ENCODE results near the gene TECTB. TPM values are rescaled to one million over a fixed set of nuclear protein-coding genes. Genes with fewer than 3 reads are reported as not detected.
A peak's percentile ranks its signal among the peaks of the same experiment; 100 is the strongest.

The TECTB gene
- total RNA-seq, 6 experiments from 2014 or later: not detected

DNA sequence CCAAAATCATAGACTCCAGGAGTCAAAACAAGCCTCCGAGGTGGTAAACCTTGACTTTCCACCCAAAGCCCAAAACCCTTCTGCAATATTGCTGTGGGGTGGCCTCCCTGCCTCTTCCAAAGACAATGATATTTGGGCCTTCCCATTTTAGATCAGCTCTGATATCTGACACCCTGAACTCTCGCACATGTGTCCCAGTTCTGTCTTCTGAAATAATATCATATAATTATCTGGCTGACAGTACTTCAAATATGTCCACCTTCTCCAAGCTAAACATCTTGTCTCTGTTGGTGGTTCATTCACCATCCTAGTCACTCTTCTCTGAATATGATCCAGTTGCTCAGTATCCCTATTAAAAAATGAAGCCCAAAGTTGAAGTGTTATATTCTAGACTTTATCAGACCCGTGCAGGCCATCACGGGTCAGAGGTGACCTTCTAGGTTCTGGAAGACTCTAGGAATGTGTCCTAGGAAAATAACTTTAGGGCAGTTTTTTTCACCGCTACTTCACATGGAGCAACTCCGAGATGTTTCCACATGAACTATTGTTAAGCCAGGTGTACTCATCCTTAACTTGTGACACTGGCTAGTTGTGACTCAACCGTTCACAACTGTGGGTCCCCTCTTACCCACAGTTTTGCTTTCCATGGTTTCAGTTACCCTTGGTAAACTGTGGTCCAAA lies 6.3 kb downstream of the TECTB start:
- no peaks in the 10 kb centered on the region for H3K4me1 Mint-ChIP-seq (ENCODE audit: low read depth)
- H3K27ac Mint-ChIP-seq: no peak overlapping the region
- DNase-seq: no peak
- H3K36me3 Mint-ChIP-seq (ENCODE audit: low read depth): no peaks in the 10 kb centered on the region
- no peak for TF ChIP-seq CTCF (IDR thresholded peaks at IDR 0.05)
- H3K9me3 Mint-ChIP-seq: no peaks in the 10 kb centered on the region
- no peak overlapping the region for H3K4me3 Mint-ChIP-seq
- peaks cover 16% of the 10 kb centered on the region for H3K27me3 Mint-ChIP-seq (ENCODE audit: insufficient read depth)

- H3K27ac Mint-ChIP-seq: no peak overlapping the region
- peaks cover 12% of the 10 kb centered on the region for H3K27me3 Mint-ChIP-seq (ENCODE audit: insufficient read depth)
- no peak for DNase-seq
- H3K4me1 Mint-ChIP-seq (ENCODE audit: low read depth): no peaks in the 10 kb centered on the region
- no peaks in the 10 kb centered on the region for H3K36me3 Mint-ChIP-seq (ENCODE audit: low read depth)
- no peaks in the 10 kb centered on the region for H3K9me3 Mint-ChIP-seq
- no peak for TF ChIP-seq CTCF (IDR thresholded peaks at IDR 0.05)
- H3K4me3 Mint-ChIP-seq: no peak overlapping the region
Measured at GRCh38 chr10:112290054-112290373, 6.8 kb downstream of the TECTB start.

- H3K27ac Mint-ChIP-seq: no peak overlapping the region
- peaks cover 14% of the 10 kb centered on the region for H3K27me3 Mint-ChIP-seq (ENCODE audit: insufficient read depth)
- no peak for DNase-seq
- no peaks in the 10 kb centered on the region for H3K36me3 Mint-ChIP-seq (ENCODE audit: low read depth)
- no peak for TF ChIP-seq CTCF (IDR thresholded peaks at IDR 0.05)
- H3K4me3 Mint-ChIP-seq: no peak overlapping the region
- no peaks in the 10 kb centered on the region for H3K9me3 Mint-ChIP-seq
- peaks cover 18% of the 10 kb centered on the region for H3K4me1 Mint-ChIP-seq (ENCODE audit: low read depth)
Measured at GRCh38 chr10:112294169-112294568, 11.0 kb downstream of the TECTB start.

GRCh38 chr10:112295853-112296830 lies 12.9 kb downstream of the TECTB start:
- peaks cover 18% of the 10 kb centered on the region for H3K27me3 Mint-ChIP-seq (ENCODE audit: insufficient read depth)
- peak overlapping the region; percentile 35 for H3K4me3 Mint-ChIP-seq
- DNase-seq: peak; percentile 63
- H3K9me3 Mint-ChIP-seq: no peaks in the 10 kb centered on the region
- peaks cover 18% of the 10 kb centered on the region for H3K4me1 Mint-ChIP-seq (ENCODE audit: low read depth)
- H3K27ac Mint-ChIP-seq: peak overlapping the region; percentile 13; the same call in 1 of the 2 replicates
- no peak for TF ChIP-seq CTCF (IDR thresholded peaks at IDR 0.05)
- no peaks in the 10 kb centered on the region for H3K36me3 Mint-ChIP-seq (ENCODE audit: low read depth)

GRCh38 chr10:112296908-112297331 lies 13.7 kb downstream of the TECTB start:
- Mint-ChIP-seq H3K27me3 (ENCODE audit: insufficient read depth) (peaks cover 18% of the 10 kb centered on the region), H3K27ac (peak overlapping the region; percentile 13; the same call in 1 of the 2 replicates), H3K4me1 (ENCODE audit: low read depth) (peaks cover 18% of the 10 kb centered on the region), H3K36me3 (ENCODE audit: low read depth) (no peaks in the 10 kb centered on the region), H3K9me3 (no peaks in the 10 kb centered on the region), H3K4me3 (peak overlapping the region; percentile 35; the same call in 1 of the 2 replicates)
- TF ChIP-seq CTCF (IDR thresholded peaks at IDR 0.05): no peak
- no peak for DNase-seq

Data from HFFc6 (cell line).